Measurements from ENCODE around the gene DVL1.

DVL1 gene

DNA sequence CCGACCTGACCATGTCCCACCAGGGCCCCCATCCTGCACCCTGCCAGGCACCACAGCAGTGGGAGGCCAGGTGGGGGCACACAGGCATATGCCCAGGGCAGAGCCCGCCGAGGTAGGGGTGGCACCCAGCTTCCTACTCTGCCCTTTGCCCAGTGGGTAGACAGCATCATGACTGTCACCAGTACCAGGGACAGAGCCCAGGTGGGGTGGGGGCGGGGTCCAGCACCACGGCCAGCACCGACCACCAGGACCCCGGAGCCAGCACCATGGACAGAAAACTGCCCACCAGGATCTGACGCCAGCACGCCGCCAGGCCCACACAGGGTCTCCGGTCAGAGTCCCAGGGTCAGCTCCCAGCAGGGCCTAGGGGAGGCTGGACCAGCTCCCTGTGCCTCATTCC, 14.4 kb downstream of the DVL1 start:
- no peaks in the 10 kb centered on the region for H3K27me3 Mint-ChIP-seq
- H3K9me3 Mint-ChIP-seq = no peaks in the 10 kb centered on the region
- H3K27ac Mint-ChIP-seq = no peak overlapping the region
- ATAC-seq (ENCODE audit: low read depth) = no peak
- no peak for DNase-seq (ENCODE audit: low spot score in 2 of 2)
- H3K4me3 Mint-ChIP-seq = no peak overlapping the region
- H3K36me3 Mint-ChIP-seq = peaks cover under 1% of the 10 kb centered on the region
- H3K4me1 Mint-ChIP-seq = peaks cover 8% of the 10 kb centered on the region

DNA sequence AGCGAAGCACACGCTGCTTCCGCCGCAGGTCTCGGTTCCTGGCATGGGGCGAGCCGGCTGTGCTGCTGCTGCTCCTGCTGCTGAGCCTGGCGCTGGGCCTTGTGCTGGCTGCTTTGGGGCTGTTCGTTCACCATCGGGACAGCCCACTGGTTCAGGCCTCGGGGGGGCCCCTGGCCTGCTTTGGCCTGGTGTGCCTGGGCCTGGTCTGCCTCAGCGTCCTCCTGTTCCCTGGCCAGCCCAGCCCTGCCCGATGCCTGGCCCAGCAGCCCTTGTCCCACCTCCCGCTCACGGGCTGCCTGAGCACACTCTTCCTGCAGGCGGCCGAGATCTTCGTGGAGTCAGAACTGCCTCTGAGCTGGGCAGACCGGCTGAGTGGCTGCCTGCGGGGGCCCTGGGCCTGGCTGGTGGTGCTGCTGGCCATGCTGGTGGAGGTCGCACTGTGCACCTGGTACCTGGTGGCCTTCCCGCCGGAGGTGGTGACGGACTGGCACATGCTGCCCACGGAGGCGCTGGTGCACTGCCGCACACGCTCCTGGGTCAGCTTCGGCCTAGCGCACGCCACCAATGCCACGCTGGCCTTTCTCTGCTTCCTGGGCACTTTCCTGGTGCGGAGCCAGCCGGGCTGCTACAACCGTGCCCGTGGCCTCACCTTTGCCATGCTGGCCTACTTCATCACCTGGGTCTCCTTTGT, 15.5 kb downstream of the DVL1 start:
- H3K27ac Mint-ChIP-seq = no peak overlapping the region
- H3K36me3 Mint-ChIP-seq = no peaks in the 10 kb centered on the region
- no peaks in the 10 kb centered on the region for H3K27me3 Mint-ChIP-seq
- ATAC-seq (ENCODE audit: low read depth) = no peak
- peaks cover 11% of the 10 kb centered on the region for H3K4me1 Mint-ChIP-seq
- no peak for DNase-seq (ENCODE audit: low spot score in 2 of 2)
- H3K4me3 Mint-ChIP-seq = no peak overlapping the region
- H3K9me3 Mint-ChIP-seq = no peaks in the 10 kb centered on the region

DNA sequence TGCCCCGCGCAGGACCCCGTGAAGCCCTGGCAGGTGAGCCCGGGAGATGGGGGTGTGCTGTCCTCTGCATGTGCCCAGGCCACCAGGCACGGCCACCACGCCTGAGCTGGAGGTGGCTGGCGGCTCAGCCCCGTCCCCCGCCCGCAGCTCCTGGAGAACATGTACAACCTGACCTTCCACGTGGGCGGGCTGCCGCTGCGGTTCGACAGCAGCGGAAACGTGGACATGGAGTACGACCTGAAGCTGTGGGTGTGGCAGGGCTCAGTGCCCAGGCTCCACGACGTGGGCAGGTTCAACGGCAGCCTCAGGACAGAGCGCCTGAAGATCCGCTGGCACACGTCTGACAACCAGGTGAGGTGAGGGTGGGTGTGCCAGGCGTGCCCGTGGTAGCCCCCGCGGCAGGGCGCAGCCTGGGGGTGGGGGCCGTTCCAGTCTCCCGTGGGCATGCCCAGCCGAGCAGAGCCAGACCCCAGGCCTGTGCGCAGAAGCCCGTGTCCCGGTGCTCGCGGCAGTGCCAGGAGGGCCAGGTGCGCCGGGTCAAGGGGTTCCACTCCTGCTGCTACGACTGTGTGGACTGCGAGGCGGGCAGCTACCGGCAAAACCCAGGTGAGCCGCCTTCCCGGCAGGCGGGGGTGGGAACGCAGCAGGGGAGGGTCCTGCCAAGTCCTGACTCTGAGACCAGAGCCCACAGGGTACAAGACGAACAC, 16.3 kb downstream of the DVL1 start:
- ATAC-seq (ENCODE audit: low read depth) = no peak
- H3K27me3 Mint-ChIP-seq = no peaks in the 10 kb centered on the region
- no peak for DNase-seq (ENCODE audit: low spot score in 2 of 2)
- H3K4me1 Mint-ChIP-seq = peaks cover 11% of the 10 kb centered on the region
- H3K4me3 Mint-ChIP-seq = no peak overlapping the region
- H3K36me3 Mint-ChIP-seq = no peaks in the 10 kb centered on the region
- no peaks in the 10 kb centered on the region for H3K9me3 Mint-ChIP-seq
- H3K27ac Mint-ChIP-seq = no peak overlapping the region

DNA sequence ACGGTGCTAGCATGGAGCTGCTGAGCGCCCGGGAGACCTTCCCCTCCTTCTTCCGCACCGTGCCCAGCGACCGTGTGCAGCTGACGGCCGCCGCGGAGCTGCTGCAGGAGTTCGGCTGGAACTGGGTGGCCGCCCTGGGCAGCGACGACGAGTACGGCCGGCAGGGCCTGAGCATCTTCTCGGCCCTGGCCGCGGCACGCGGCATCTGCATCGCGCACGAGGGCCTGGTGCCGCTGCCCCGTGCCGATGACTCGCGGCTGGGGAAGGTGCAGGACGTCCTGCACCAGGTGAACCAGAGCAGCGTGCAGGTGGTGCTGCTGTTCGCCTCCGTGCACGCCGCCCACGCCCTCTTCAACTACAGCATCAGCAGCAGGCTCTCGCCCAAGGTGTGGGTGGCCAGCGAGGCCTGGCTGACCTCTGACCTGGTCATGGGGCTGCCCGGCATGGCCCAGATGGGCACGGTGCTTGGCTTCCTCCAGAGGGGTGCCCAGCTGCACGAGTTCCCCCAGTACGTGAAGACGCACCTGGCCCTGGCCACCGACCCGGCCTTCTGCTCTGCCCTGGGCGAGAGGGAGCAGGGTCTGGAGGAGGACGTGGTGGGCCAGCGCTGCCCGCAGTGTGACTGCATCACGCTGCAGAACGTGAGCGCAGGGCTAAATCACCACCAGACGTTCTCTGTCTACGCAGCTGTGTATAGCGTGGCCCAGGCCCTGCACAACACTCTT, 17.0 kb downstream of the DVL1 start:
- H3K36me3 Mint-ChIP-seq = no peaks in the 10 kb centered on the region
- H3K27me3 Mint-ChIP-seq = no peaks in the 10 kb centered on the region
- H3K27ac Mint-ChIP-seq = no peak overlapping the region
- H3K4me1 Mint-ChIP-seq = peaks cover 11% of the 10 kb centered on the region
- no peak for DNase-seq (ENCODE audit: low spot score in 2 of 2)
- no peak for ATAC-seq (ENCODE audit: low read depth)
- no peaks in the 10 kb centered on the region for H3K9me3 Mint-ChIP-seq
- peak overlapping the region; percentile 14 for H3K4me3 Mint-ChIP-seq

DNA sequence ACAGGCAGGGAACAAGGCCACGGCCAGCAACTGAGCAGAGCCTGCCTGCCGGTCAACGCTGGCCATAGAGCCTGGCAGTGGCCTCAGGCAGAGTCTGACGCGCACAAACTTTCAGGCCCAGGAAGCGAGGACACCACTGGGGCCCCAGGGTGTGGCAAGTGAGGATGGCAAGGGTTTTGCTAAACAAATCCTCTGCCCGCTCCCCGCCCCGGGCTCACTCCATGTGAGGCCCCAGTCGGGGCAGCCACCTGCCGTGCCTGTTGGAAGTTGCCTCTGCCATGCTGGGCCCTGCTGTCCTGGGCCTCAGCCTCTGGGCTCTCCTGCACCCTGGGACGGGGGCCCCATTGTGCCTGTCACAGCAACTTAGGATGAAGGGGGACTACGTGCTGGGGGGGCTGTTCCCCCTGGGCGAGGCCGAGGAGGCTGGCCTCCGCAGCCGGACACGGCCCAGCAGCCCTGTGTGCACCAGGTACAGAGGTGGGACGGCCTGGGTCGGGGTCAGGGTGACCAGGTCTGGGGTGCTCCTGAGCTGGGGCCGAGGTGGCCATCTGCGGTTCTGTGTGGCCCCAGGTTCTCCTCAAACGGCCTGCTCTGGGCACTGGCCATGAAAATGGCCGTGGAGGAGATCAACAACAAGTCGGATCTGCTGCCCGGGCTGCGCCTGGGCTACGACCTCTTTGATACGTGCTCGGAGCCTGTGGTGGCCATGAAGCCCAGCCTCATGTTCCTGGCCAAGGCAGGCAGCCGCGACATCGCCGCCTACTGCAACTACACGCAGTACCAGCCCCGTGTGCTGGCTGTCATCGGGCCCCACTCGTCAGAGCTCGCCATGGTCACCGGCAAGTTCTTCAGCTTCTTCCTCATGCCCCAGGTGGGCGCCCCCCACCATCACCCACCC, 17.9 kb downstream of the DVL1 start, which contains the start of gene TAS1R3:
Gene TAS1R3 (plus strand): TSS at position 213 of the 898 bp plus-strand sequence. CDS start 66 bp downstream, at position 279.
- Mint-ChIP-seq H3K4me3 (peak within 1 kb of the TSS; percentile 68), H3K27ac (no peak within 1 kb of the TSS), H3K4me1 (peaks cover 11% of the 10 kb centered on the region), H3K36me3 (no peaks in the 10 kb centered on the region), H3K27me3 (no peaks in the 10 kb centered on the region), H3K9me3 (no peaks in the 10 kb centered on the region)
- no peak for DNase-seq (ENCODE audit: low spot score in 2 of 2)
- ATAC-seq (ENCODE audit: low read depth) = peak; percentile 65

DNA sequence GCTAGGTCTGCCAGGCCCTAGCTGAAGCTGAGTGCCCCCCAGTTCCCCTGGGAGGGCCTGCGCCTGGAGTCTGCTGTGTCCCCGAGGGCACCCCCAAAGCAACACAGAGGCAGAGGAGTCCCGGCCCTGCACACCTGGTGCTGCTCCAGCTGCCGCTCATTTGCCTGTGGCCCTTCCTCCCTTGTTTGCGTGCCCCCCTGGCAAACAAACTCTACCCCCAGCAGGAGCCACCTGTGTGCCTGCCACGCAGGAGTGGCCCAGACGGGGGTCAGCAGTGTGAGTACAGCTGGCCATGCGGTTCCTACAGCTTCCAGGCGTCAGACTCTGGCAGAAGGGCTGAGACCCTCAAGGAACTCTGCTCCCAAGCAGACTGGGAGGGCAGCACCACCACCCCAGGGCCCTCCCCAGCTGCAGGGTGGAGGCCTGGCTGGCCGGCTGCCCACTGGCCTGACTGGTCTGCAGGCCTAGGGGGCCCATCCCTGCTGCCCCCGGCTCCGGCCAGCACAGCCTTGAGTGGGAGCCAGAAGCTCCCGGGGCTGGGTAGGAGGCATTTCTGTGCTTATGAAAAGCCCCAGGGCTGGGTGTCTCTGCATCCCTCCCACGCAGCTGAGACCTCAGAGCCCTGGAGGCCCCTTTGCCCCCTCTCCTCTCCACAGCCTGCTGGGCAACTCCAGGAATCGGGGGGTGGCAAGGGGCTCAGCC, 18.7 kb downstream of the DVL1 start:
- Mint-ChIP-seq H3K4me3 (peak overlapping the region; percentile 68), H3K9me3 (no peaks in the 10 kb centered on the region), H3K27me3 (no peaks in the 10 kb centered on the region), H3K27ac (no peak overlapping the region), H3K36me3 (no peaks in the 10 kb centered on the region), H3K4me1 (peaks cover 14% of the 10 kb centered on the region)
- ATAC-seq (ENCODE audit: low read depth) (peak; percentile 48), DNase-seq (ENCODE audit: low spot score in 2 of 2) (no peak)

DNA sequence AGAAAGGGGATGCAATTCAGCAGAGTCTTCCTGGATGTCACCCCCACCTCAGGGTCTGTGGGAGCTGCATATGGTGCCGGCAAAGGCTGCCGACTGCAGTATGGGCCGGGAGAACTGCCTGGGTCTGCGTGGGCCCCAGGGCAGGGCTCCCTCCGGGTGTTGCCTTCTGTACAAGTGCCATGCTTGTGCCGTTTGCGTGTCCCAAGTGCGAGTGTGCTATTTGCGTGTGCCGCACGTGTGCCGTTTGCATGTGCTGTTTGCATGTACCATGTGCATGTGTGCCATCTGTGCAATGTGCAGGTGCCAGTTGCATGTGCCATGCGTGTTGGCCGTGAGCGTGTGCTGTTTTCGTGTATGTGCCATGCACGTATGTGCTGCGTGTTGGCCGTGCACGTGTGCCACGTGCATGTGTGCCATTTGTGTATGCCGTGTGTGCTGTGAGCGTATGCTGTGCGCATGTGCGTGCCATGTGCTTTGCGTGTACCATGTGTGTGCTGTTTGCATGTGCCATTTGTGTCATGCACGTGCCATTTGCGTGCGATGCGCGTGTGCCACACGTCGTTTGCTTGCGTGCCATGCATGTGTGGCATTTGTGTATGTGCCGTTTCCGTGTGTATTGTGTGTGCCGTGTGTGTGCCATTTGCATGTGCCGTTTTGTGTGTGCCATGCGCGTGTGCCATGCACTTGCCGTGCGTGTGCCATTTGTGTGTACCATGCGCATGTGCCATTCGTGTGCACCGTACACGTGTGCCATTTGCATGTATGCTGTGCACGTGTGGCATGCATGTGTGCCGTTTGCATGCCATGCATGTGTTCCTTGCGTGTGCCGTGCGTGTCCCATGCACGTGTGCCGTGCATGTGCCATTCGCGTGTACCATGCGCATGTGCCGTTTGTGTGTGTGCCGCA, 19.7 kb downstream of the DVL1 start:
- Mint-ChIP-seq H3K4me1 (peaks cover 14% of the 10 kb centered on the region), H3K9me3 (no peaks in the 10 kb centered on the region), H3K27ac (no peak overlapping the region), H3K4me3 (no peak overlapping the region), H3K27me3 (no peaks in the 10 kb centered on the region), H3K36me3 (no peaks in the 10 kb centered on the region)
- DNase-seq (ENCODE audit: low spot score in 2 of 2) (no peak), ATAC-seq (ENCODE audit: low read depth) (no peak)

DNA sequence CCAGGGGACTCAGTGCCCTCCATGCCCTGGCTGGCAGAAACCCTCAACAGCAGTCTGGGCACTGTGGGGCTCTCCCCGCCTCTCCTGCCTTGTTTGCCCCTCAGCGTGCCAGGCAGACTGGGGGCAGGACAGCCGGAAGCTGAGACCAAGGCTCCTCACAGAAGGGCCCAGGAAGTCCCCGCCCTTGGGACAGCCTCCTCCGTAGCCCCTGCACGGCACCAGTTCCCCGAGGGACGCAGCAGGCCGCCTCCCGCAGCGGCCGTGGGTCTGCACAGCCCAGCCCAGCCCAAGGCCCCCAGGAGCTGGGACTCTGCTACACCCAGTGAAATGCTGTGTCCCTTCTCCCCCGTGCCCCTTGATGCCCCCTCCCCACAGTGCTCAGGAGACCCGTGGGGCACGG, 21.0 kb downstream of the DVL1 start:
- H3K36me3 Mint-ChIP-seq = no peaks in the 10 kb centered on the region
- no peak for DNase-seq (ENCODE audit: low spot score in 2 of 2)
- peaks cover 19% of the 10 kb centered on the region for H3K4me1 Mint-ChIP-seq
- H3K27me3 Mint-ChIP-seq = no peaks in the 10 kb centered on the region
- H3K4me3 Mint-ChIP-seq = no peak overlapping the region
- no peaks in the 10 kb centered on the region for H3K9me3 Mint-ChIP-seq
- ATAC-seq (ENCODE audit: low read depth) = no peak
- no peak overlapping the region for H3K27ac Mint-ChIP-seq

DNA sequence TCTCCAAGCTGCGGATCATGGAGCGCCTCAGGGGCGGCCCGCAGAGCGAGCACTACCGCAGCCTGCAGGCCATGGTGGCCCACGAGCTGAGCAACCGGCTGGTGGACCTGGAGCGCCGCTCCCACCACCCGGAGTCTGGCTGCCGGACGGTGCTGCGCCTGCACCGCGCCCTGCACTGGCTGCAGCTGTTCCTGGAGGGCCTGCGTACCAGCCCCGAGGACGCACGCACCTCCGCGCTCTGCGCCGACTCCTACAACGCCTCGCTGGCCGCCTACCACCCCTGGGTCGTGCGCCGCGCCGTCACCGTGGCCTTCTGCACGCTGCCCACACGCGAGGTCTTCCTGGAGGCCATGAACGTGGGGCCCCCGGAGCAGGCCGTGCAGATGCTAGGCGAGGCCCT, 21.9 kb downstream of the DVL1 start:
- H3K4me3 Mint-ChIP-seq = peak overlapping the region; percentile 14
- ATAC-seq (ENCODE audit: low read depth) = no peak

DNA sequence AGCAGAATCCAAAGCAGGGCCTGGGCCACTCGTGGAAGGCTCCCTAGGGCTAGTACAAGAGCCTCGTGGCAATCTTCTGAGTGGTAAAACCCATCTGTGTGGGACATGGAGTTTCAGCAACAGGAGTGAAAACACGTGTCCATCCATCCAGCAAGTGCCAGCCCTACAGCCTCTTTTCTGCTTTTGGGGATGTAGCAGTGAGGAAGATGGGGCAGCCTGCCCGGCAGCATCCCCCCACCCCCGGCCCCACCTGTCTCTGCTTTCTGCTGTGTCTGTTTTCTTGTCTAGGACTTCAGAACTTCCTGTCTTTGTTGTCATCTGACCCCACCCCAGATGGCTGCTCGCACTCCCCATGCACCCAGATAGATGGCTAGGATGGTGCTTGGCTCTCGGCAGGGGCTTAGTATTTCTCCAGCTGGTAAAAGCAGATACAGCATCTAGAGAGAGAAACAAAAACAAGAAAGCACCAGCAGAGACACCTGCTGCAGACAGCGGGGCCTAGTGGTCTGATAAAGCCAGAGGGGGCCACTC, 23.1 kb downstream of the DVL1 start:
- H3K36me3 Mint-ChIP-seq = peaks cover 2% of the 10 kb centered on the region
- DNase-seq (ENCODE audit: low spot score in 2 of 2) = no peak

More for the DNA sequence above, 21.9 kb downstream of the DVL1 start:
- H3K27ac Mint-ChIP-seq = no peak overlapping the region
- H3K9me3 Mint-ChIP-seq = no peaks in the 10 kb centered on the region
- peaks cover 21% of the 10 kb centered on the region for H3K4me1 Mint-ChIP-seq
- peaks cover under 1% of the 10 kb centered on the region for H3K36me3 Mint-ChIP-seq
- H3K27me3 Mint-ChIP-seq = no peaks in the 10 kb centered on the region
- DNase-seq (ENCODE audit: low spot score in 2 of 2) = no peak

DNA sequence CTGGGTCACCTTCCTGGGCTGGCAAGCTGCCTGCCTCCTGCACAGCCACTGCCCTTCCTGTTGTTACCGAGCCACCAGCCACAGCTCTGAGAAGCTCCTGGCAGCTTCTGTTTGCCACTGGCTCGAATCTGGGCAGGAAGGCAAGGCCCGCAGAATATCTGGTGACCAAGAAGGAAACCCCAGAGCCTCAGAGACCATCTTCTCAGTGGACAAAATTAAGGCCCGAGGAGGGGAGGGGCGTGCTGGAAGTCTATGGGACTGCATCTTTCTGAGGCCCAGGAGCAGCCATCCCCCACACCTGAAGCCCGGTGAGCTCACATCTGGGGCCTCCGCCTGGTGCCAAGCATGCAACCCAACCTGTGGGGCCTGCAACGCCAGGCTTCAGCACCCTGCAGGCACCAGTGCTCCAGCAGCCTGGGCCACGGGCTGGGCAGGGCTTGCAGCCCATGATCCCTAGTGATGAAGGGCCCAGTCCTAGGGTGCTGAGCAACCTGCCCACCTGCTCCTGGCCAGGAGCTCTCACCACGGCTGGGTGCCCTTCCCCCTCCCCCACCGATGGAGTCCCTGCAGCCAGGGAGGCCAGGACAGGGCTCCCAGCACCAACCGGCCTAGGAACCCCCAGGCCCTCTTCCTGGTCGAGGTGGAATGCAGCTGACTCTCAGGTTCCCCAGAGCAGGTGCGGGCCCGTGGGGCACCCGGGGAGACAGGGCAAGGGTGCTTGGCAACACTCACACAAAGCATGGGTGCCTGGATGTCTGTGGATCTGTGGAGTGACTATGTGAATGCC, 23.7 kb downstream of the DVL1 start:
- peaks cover 21% of the 10 kb centered on the region for H3K4me1 Mint-ChIP-seq
- DNase-seq (ENCODE audit: low spot score in 2 of 2) = no peak
- ATAC-seq (ENCODE audit: low read depth) = no peak
- no peaks in the 10 kb centered on the region for H3K9me3 Mint-ChIP-seq
- H3K27me3 Mint-ChIP-seq = no peaks in the 10 kb centered on the region
- peaks cover 2% of the 10 kb centered on the region for H3K36me3 Mint-ChIP-seq
- H3K27ac Mint-ChIP-seq = peak overlapping the region; percentile 45
- peak overlapping the region; percentile 95 for H3K4me3 Mint-ChIP-seq

More for the DNA sequence above, 23.1 kb downstream of the DVL1 start:
- H3K4me1 Mint-ChIP-seq = peaks cover 24% of the 10 kb centered on the region
- peak overlapping the region; percentile 95 for H3K4me3 Mint-ChIP-seq
- H3K27me3 Mint-ChIP-seq = no peaks in the 10 kb centered on the region
- ATAC-seq (ENCODE audit: low read depth) = no peak
- H3K27ac Mint-ChIP-seq = peak overlapping the region; percentile 45
- H3K9me3 Mint-ChIP-seq = no peaks in the 10 kb centered on the region

All from memory B cell (primary cell).